ENCODE measurements around the gene TMEM267.

GRCh38 chr5:43420241-43420640 lies 63.4 kb downstream of the TMEM267 start:
- TF ChIP-seq, protein P1, sequence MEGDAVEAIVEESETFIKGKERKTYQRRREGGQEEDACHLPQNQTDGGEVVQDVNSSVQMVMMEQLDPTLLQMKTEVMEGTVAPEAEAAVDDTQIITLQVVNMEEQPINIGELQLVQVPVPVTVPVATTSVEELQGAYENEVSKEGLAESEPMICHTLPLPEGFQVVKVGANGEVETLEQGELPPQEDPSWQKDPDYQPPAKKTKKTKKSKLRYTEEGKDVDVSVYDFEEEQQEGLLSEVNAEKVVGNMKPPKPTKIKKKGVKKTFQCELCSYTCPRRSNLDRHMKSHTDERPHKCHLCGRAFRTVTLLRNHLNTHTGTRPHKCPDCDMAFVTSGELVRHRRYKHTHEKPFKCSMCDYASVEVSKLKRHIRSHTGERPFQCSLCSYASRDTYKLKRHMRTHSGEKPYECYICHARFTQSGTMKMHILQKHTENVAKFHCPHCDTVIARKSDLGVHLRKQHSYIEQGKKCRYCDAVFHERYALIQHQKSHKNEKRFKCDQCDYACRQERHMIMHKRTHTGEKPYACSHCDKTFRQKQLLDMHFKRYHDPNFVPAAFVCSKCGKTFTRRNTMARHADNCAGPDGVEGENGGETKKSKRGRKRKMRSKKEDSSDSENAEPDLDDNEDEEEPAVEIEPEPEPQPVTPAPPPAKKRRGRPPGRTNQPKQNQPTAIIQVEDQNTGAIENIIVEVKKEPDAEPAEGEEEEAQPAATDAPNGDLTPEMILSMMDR (conservative IDR thresholded peaks at IDR 0.05; ENCODE audit: low read depth in 2 of 2): no peak
- TF ChIP-seq EZH2phosphoT487 (IDR thresholded peaks at IDR 0.05; ENCODE audit: unreplicated experiment) (no peak), EZH2 (IDR thresholded peaks at IDR 0.05; ENCODE audit: low read depth, unreplicated experiment) (no peak), POLR2AphosphoS5 (IDR thresholded peaks at IDR 0.05; ENCODE audit: low read depth) (no peak), CREB1 (CRISPR knock-in tag; IDR thresholded peaks at IDR 0.05; ENCODE audit: low read depth) (no peak), JUNB (IDR thresholded peaks at IDR 0.05; ENCODE audit: unreplicated experiment) (no peak), REST (IDR thresholded peaks at IDR 0.05; ENCODE audit: unreplicated experiment) (no peak), ZNF114 (CRISPR knock-in tag; IDR thresholded peaks at IDR 0.05) (no peak), STAT1 (IDR thresholded peaks at IDR 0.05; ENCODE audit: unreplicated experiment) (no peak), ZNF331 (CRISPR knock-in tag; IDR thresholded peaks at IDR 0.05; ENCODE audit: low read depth) (no peak), NANOG (IDR thresholded peaks at IDR 0.05; ENCODE audit: borderline replicate concordance) (no peak)
